Dorsolateral prefrontal cortex (tissue), 118 donors: ENCODE data around the gene KLRC3. TPM values are rescaled to one million over a fixed set of nuclear protein-coding genes. Genes with fewer than 3 reads are reported as not detected.

Source experiments
- total RNA-seq, 120 experiments: library from RNA; stranded (reverse); gene quantifications; one replicate each; pipeline versions ENCODE4 v1.2.3 to v1.2.4, GENCODE V29; 2022

Gene KLRC3
- total RNA-seq, 120 experiments from 2014 or later, result 0.55 to 4.4 (median 1.4) TPM; not detected in 26

Other genes with a start within 250 kb of the KLRC3 start
- 10 to 100 TPM in 57 of 120 experiments, 1 to 10 TPM in 63; 2.3 to 34.4 (median 9.7) TPM for gene OLR1, start 248.5 kb downstream of the KLRC3 start, total RNA-seq
- gene TMEM52B, start 241.6 kb downstream of the KLRC3 start, total RNA-seq, result 1 to 10 TPM in 46 of 120 experiments, under 1 TPM in 65, not detected in 9; 0.18 to 3.5 (median 0.87) TPM
- 100 to 1,000 TPM; 163 to 583 (median 420) TPM for gene GABARAPL1, start 207.7 kb downstream of the KLRC3 start, total RNA-seq
- gene KLRD1, start 112.7 kb downstream of the KLRC3 start, total RNA-seq, result 1 to 10 TPM in 106 of 120 experiments, under 1 TPM in 14; 0.42 to 8.8 (median 1.9) TPM
- gene KLRK1, start 30.6 kb downstream of the KLRC3 start, total RNA-seq, result 1 to 10 TPM in 41 of 120 experiments, under 1 TPM in 61, not detected in 18; 0.26 to 2.9 (median 0.90) TPM
- 1 to 10 TPM in 85 of 120 experiments, under 1 TPM in 19, not detected in 16; 0.48 to 6.1 (median 1.6) TPM for gene KLRC4, start 10.8 kb downstream of the KLRC3 start, total RNA-seq
- 10 to 100 TPM in 1 of 120 experiments, 1 to 10 TPM in 81, under 1 TPM in 15, not detected in 23; 0.51 to 10.3 (median 2.2) TPM for gene KLRC2, start 15.4 kb upstream of the KLRC3 start, total RNA-seq
- 1 to 10 TPM in 17 of 120 experiments, under 1 TPM in 27, not detected in 76; 0.31 to 4.0 (median 0.78) TPM for gene KLRC1, start 32.8 kb upstream of the KLRC3 start, total RNA-seq
- gene EIF2S3B, start 85.3 kb upstream of the KLRC3 start, total RNA-seq, result 1 to 10 TPM in 9 of 120 experiments, under 1 TPM in 22, not detected in 89; 0.22 to 2.2 (median 0.62) TPM
- gene MAGOHB, start 193.0 kb upstream of the KLRC3 start, total RNA-seq, result 10 to 100 TPM in 119 of 120 experiments, 1 to 10 TPM in 1; 9.5 to 25.6 (median 15.0) TPM